Brain pericyte (primary cell): Measurements from ENCODE around the gene LRIG1.

ENCODE experiments used
- DNase-seq: peaks from one replicate; pipeline ENCODE4 v3.0.0-alpha.2; 2012; ENCODE audit warnings: low read depth, low spot score

Gene LRIG1, protein sequence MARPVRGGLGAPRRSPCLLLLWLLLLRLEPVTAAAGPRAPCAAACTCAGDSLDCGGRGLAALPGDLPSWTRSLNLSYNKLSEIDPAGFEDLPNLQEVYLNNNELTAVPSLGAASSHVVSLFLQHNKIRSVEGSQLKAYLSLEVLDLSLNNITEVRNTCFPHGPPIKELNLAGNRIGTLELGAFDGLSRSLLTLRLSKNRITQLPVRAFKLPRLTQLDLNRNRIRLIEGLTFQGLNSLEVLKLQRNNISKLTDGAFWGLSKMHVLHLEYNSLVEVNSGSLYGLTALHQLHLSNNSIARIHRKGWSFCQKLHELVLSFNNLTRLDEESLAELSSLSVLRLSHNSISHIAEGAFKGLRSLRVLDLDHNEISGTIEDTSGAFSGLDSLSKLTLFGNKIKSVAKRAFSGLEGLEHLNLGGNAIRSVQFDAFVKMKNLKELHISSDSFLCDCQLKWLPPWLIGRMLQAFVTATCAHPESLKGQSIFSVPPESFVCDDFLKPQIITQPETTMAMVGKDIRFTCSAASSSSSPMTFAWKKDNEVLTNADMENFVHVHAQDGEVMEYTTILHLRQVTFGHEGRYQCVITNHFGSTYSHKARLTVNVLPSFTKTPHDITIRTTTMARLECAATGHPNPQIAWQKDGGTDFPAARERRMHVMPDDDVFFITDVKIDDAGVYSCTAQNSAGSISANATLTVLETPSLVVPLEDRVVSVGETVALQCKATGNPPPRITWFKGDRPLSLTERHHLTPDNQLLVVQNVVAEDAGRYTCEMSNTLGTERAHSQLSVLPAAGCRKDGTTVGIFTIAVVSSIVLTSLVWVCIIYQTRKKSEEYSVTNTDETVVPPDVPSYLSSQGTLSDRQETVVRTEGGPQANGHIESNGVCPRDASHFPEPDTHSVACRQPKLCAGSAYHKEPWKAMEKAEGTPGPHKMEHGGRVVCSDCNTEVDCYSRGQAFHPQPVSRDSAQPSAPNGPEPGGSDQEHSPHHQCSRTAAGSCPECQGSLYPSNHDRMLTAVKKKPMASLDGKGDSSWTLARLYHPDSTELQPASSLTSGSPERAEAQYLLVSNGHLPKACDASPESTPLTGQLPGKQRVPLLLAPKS

GRCh38 chr3:66500576-66501482, at the start of gene LRIG1:
Gene LRIG1, minus strand, starts transcription at chr3:66501022. Its CDS starts 615 bp downstream, at chr3:66500407.
- peak; percentile 94 for DNase-seq

- no peak for DNase-seq
Observed at GRCh38 chr3:66544619-66545429, 44.0 kb upstream of the LRIG1 start.

- DNase-seq, result no peak
Observed at GRCh38 chr3:66542153-66542552, 41.3 kb upstream of the LRIG1 start.

DNA sequence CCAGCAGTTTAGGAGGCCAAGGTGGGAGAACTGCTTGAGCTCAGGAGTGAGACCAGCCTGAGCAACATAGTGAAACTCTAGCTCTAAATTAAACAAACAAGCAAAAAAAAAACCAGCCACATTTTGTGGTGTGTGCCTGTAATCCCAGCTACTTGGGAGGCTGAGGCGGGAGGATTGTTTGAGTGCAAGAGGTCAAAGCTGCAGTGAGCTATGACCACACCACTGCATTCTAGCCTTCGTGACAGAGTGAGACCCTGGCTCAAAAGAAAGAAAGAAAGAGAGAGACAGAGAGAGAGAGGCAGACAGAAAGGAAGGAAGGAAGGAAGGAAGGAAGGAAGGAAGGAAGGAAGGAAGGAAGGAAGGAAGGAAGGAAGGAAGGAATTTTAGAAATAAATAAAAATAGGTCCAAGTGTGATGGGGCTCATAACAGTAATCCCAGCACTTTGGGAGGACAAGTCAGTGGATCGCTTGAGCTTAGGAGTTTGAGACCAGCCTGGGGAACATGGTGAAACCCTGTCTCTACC, 38.7 kb upstream of the LRIG1 start:
- DNase-seq, result no peak

DNA sequence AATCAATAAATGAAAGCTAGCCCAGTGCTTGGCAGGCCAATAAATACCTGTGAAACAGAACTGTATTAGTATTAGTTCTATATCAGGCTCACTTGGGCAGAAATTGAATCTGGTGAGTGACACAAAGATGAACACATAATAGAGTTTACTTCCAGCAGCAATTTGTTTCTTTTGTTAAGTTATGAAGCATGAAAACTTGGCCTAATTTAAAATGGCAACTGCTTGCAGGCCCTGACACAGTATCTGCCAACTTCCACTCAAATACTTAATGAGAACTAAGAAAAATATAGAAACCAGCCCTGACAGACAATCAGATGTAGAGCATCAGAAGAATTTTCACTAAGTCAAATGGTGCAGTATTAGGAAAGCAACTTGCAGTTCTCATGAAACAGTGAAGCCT, 37.6 kb upstream of the LRIG1 start:
- DNase-seq, result no peak

GRCh38 chr3:66537735-66538134, 36.9 kb upstream of the LRIG1 start:
- no peak for DNase-seq

DNA sequence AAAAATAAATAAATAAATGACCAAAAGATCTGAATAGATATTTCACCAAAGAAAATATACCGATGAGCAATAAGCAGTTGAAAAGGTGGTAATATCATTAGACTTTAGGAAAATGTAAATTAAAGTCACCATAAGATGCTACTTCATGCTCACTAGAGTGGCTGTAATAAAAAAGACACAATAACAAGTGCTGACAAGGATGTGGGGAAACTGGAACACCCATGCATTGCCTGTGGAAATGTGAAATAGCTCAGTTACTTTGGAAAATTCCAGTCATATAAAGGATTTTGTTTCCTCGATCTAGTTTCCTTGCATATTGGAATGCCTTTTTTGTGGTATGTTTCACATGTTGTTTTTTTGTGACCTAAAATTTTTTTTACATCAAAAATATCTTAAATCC, 36.0 kb upstream of the LRIG1 start:
- DNase-seq, result no peak

- no peak for DNase-seq
Observed at GRCh38 chr3:66534304-66534845, 33.6 kb upstream of the LRIG1 start.

DNA sequence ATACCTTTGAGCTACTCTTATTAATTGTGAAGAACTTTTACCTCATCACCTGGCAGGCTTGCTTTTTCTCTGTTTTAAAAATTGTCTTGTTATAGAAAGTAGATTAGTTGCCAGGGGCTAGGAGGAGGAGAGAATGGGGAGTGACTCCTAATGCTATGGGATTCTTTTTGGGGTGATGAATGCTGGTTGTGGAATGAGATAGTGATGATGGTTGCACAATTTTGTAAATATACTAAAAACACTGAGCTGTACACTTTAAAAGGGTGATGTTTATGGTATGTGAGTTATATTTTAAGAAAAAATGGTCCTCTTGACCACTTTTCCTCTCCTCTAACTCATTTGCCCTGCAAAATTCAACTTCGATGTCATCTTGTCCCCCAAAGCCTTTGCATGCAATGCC, 31.8 kb upstream of the LRIG1 start:
- no peak for DNase-seq

DNA sequence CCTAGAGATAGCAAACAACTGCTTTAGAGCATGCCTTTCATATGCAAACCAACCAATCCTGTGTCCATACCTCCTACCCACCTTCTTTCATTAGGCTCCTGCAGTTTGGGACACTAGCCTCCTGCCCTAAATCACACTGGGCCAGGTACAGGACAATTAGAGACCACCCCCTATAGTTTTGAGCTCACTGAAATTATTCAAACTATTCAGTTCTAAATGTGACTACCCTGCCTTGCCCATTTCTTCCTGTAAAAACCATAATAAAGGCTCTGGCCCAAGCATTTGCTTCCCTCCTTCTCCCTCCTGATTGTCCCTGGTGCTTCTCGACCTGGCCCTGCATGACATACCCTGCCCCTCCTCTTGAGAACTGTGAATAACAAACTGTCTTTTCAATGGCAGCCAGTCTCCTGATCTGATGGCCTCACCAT, 31.4 kb upstream of the LRIG1 start:
- DNase-seq, result no peak

DNA sequence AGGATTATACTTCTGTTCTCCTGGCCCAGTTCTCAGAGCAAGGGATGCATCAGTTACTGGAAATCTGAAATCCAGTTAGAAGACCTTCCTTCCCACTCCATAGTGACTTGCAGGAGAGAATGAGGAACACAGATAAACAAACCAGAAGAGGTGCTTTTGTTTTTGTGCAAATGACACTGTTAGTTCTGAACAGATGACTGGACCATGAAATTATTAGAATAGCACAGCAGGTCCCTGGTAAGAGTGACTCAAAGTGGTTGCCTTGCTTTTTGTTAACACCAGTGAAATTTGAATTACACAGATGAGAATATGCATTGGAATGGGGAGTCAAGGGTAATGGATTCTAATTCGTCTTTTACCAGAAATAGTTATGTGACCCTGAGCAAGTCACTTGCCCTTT, 30.4 kb upstream of the LRIG1 start:
- no peak for DNase-seq

GRCh38 chr3:66527246-66527645, 26.4 kb upstream of the LRIG1 start:
- no peak for DNase-seq

DNA sequence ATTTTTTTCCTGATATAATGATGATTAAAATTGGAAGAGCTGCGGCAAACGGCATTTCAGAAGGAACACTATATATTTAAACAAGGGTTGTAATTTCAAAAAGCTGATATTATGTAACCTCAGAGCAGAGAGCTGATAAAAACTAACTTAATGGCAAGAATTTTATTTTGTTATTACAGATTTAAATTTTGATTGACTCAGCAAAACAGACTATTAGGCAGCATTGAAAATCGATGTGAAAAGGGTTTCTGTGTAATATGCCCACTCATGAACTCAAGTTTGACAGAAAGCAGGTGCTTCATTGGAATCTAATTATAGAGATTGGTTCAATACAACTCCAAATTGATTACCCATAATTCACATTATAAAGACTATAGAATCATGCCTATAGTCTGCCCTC, 24.9 kb upstream of the LRIG1 start:
- no peak for DNase-seq

DNA sequence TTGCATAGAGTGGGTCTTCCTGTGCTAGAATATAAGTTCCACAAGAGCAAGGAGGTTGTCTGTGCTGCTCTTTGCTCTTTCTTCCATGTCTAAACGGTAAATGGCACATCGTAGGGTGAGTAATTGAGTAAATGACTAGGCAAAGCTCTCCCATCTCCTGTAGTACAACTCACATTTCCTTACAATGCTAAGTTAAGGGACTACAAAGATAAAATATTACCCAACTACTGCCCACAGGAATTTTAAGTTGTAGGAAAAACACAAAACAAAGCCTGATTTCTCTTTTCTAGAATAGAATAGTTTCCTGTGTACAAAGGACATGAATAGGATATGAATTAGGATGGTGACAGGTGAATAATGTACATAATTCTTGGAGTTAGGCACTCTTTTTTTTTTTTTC, 19.9 kb upstream of the LRIG1 start:
- DNase-seq, result no peak

DNA sequence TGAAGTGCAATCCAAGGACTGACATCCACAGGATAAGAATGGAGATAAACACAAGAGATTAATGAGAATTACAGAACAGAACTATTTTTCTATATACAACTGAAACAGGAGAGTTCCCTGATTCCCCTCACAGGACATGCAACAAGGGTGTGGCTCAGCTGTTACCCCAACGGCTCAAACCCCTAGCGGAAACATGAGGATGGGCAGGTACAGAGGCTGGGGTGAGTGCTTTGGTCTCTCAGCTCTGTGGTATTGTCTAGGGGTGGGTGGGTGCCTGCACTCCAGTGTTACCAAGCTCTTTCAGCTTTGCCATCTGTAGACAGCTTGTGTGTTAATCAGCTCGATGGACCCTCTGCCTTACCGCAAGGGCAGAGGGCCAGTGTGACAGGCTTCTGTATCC, 17.8 kb upstream of the LRIG1 start:
- DNase-seq, result no peak

GRCh38 chr3:66518126-66518525, 17.3 kb upstream of the LRIG1 start:
- no peak for DNase-seq

- DNase-seq, result no peak
Observed at GRCh38 chr3:66517241-66517640, 16.4 kb upstream of the LRIG1 start.

DNA sequence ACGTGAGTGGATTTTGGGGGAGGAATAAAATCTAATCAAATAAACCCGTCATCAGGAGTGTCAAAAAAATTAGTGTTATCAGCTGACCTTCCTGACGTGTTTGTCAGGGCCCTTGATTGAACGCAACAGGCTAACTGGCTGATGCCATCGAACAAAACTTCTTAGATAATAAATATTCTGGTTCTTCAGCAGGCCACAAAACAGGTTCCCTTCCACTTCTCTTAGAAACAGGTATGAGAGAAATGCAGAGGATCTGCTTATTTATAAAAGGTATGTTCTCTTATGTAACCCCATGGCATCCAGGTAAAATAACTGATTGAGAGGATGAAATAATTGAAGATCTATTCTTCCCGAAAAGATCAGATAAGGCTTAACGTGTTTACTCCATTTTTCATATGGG, 7.6 kb upstream of the LRIG1 start:
- DNase-seq, result no peak

DNA sequence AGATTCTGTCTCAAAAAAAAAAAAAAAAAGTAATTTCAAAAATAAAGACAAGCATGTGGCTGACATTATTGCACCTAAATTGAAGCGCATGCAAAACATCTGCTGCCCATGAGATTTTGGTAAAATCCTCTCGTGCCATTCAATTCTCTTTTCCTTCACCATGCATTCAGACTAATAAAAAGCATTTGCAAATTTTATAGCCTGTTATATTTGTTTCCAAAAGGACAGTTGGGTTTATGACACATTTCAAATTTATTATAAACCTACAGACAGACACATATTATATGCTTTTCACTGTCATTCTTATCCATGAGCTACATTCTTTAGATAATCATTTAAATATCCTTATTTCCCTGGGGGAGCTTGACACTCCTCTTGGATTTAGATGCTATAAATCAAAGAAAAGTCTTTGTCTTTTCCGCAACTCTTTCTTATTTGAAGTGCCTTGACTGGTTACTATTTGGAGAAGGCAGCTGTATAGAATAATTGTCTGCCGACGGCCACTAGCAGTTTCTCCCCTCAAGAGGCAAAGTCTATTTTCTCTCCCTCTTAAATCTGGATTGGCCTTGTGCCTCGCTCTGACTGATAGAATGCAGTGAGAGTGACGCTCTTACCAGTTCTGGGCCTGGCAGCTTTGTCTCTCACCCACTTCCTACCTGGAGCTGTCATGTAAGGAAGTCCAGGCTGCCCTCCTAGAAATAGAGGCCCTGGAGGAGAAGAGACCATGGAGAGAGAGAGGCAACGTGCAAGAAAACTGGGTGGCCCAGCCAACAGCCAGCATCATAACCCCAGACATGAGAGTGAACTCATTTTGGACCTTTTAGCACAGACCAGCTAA, 6.8 kb upstream of the LRIG1 start:
- no peak for DNase-seq
